Breast epithelium (tissue), 3 donors: ENCODE data around the gene RETREG2.

Experiments used
- CTCF ChIP-seq, 3 donors: fragments of 450-650 bp; IDR thresholded peaks; one replicate each; pipeline ENCODE4 v1.5.1; 2016 to 2017; ENCODE audit warnings: antibody characterized with exemption in 3 of 3, mild to moderate bottlenecking in 3 of 3, moderate library complexity in 3 of 3
- POLR2A ChIP-seq: fragments of 450-650 bp; IDR thresholded peaks from one replicate; pipeline ENCODE4 v1.6.1; 2016; ENCODE audit warnings: antibody characterized with exemption, mild to moderate bottlenecking, moderate library complexity

- TF ChIP-seq CTCF (IDR thresholded peaks at IDR 0.05): no peak
- no peak for TF ChIP-seq POLR2A
These were observed 3.5 kb downstream of the RETREG2 start for GRCh38 chr2:219181531-219181930.
